Right cardiac atrium (tissue), 5 donors: ENCODE results near the gene POLD3. TPM values are rescaled to one million over a fixed set of nuclear protein-coding genes. Genes with fewer than 3 reads are reported as not detected.

Experiments
- ATAC-seq, 2 donors: fragments of 200-7000 bp; cut with Tn5 transposase; one replicate each; pipeline versions ENCODE4 v1.8.0 to v1.9.1; 2020; ENCODE audit warnings: moderate library complexity in 2 of 2, mild to moderate bottlenecking in 1 of 2
- DNase-seq, 3 donors: peaks; one replicate each; pipeline ENCODE4 v3.0.0-alpha.2; 2020
- H3K27ac ChIP-seq: one replicate; pipeline ENCODE4 v1.5.1; 2013; ENCODE audit warnings: mild to moderate bottlenecking, low read length, control low read depth, moderate library complexity
- H3K27me3 ChIP-seq: one replicate; pipeline ENCODE4 v1.6.1; 2013; ENCODE audit not compliant: control insufficient read depth, insufficient read depth
- H3K4me1 ChIP-seq: one replicate; pipeline ENCODE4 v1.6.1; 2013; ENCODE audit warnings: low read length; ENCODE audit not compliant: control insufficient read depth, insufficient read depth
- H3K4me3 ChIP-seq: one replicate; pipeline ENCODE4 v1.5.1; 2013; ENCODE audit warnings: low read length, control low read depth
- H3K9me3 ChIP-seq: one replicate; pipeline ENCODE4 v1.6.1; 2013; ENCODE audit warnings: low read length; ENCODE audit not compliant: control insufficient read depth
- WGBS: extraction: QIAGEN DNeasy Blood & Tissue Kit; methylation state at CpG from one replicate; pipeline ENCODE4 v1.1.7; 2013; 5-methylcytosine and 5-hydroxymethylcytosine counted together
- intact Hi-C, 4 donors: fragments of 100-400 bp; cut with DNase I; formaldehyde crosslinking; loops; one replicate each; pipeline versions ENCODE4 v1.11.0 to v1.14.0; 2022 to 2023
- polyA plus RNA-seq: library from polyadenylated mRNA; stranded (reverse); fragments of 200-250 nt; gene quantifications from one replicate; pipeline ENCODE4 v1.2.3, GENCODE V29; 2013
- total RNA-seq, 4 donors: library from RNA; stranded (reverse); fragmentation: NEBNext Ultra II Directional; extraction: Animal tissue kit (Norgen Biotek cat#: 25700); gene quantifications; one replicate each; pipeline ENCODE4 v1.2.1, GENCODE V29; 2021
- donor health status: healthy with polysubstance abuse.
- donor health status: DM: no; HTN: yes; CAD: no.
- donor health status: DM: no; HTN: no; CAD: no.
- donor health status: DM: no; HTN: yes; CAD: no; lungs with severe emphysema.
- donor health status: DM: yes; HTN: yes; CAD: no.

The POLD3 gene
- total and polyA plus RNA-seq, 5 donors, result 4.4 to 9.3 (median 7.5) TPM

DNA sequence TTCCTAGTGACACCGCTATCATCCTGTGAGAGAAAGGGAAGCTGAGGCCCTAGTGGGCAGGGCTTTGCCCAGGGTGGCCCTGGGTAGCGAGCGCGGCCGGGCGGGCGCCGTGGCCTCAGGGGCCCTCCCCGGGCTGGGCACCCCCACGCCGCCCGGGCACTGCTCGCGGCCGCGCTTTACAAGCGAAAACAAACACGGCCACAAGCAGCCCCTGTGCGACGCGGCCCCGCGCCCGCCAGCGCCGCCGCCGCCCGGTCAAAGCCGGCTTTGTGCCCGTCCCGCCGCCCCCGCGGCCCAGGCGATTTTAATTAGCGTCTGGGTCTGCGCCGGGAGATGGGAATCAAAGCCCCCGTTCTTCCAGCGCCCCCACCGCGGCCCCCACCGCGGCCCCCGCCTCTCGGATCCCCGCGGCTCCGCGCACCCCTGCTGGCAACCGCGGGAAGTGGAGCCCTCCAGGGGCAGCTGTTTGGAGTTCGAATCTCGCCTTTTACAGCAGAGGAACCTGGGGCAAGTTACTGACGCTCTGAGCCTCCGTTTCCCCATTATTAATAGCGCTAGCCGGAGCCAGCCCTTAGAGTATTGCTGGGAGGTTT is 91.0 kb downstream of the POLD3 start:
- ATAC-seq (peak in 1 of 2 donors; percentile 43), DNase-seq (peak in 2 of 3 donors; percentile 77 to 83)
- H3K4me1 ChIP-seq, result no peaks in the 10 kb centered on the region
- 5% methylated on average over 59 of the region's 59 CpGs for WGBS
- H3K27me3 ChIP-seq, result no peaks in the 10 kb centered on the region
- no peaks in the 10 kb centered on the region for H3K9me3 ChIP-seq
- H3K27ac ChIP-seq, result no peak overlapping the region
- H3K4me3 ChIP-seq, result peak overlapping the region; percentile 54
- intact Hi-C loops, result no loop called here

DNA sequence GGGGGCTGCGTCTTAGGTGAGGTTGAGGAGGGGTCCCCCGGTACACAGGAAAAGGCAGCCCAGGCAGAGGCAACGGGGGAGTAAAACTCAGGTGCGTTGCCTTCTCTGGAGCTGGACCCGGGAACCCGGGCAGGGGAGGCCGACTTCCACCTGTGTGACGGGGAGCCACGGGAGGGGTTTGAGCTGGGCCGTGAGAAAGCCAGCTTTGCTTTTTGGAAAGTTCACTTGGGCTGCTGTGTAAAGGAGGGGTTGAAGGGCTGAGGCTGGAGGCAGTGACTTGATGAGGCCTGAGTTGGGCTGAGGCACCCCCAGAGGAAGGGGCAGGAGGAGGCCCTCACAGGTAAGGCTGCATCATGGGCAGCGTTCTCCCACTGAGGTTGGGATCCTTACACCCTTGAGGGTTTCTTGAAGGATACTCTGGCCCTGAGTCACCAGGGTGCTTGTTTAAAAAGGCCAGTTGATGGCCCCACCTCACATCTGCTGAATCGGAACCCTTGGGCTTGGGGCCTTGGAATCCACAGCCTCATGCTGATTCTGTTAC is 91.6 kb downstream of the POLD3 start:
- intact Hi-C loops, result no loop called here
- no peak overlapping the region for H3K27ac ChIP-seq
- 80% methylated on average over 12 of the region's 12 CpGs for WGBS
- no peak overlapping the region for H3K4me3 ChIP-seq
- no peaks in the 10 kb centered on the region for H3K27me3 ChIP-seq
- H3K9me3 ChIP-seq, result no peaks in the 10 kb centered on the region
- ATAC-seq, result no peak
- no peaks in the 10 kb centered on the region for H3K4me1 ChIP-seq
- DNase-seq, result peak in 2 of 3 donors; percentile 50 to 56

DNA sequence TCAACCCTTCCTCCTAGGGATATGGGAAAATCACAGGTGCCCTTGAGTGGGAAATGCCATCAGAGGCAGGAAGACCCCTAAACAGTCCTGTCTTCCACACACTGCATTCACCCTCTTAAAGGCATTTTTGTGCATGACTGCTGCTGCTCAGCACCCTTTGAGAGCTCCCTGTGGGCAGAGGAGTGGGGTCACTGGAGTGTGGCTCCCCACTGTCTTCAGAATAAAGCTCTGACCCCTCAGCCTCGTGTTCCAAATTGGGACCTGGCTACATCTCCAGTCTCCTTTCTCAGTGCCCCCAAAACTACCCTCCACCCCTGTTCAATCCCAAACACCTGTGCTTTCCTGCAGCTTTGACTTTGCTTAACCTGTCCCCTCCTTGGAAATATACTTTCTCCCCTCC is 92.3 kb downstream of the POLD3 start:
- Histone ChIP-seq H3K9me3 (no peaks in the 10 kb centered on the region), H3K4me3 (no peak overlapping the region), H3K4me1 (no peaks in the 10 kb centered on the region), H3K27ac (no peak overlapping the region), H3K27me3 (no peaks in the 10 kb centered on the region)
- 86% methylated on average over 1 of the region's 1 CpG for WGBS
- DNase-seq (peak in 1 of 3 donors; percentile 16), ATAC-seq (no peak)
- intact Hi-C loops, result no loop called here

DNA sequence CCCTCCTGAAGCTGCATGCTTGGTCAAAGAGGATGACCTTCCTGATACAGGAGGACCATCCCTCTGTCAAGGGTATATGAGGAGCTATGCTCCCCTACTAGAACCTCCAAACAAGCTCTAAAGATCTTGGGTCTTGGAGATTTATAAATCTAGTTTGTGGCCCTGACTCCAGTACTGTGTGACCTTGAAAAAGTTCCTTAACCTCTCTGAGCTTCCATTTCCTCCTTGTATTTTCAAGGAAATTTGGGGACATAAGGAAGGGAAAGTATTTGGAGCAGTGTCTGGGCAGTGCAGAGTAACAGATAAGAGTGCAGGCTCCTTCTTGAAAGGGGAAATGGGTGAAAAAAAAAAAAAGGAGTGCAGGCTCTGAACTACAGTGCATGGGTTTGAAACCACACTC is 93.0 kb downstream of the POLD3 start:
- ATAC-seq, result no peak
- Histone ChIP-seq H3K27ac (no peak overlapping the region), H3K4me1 (no peaks in the 10 kb centered on the region), H3K27me3 (no peaks in the 10 kb centered on the region), H3K4me3 (no peak overlapping the region), H3K9me3 (no peaks in the 10 kb centered on the region)
- no peak for DNase-seq
- intact Hi-C loops, result no loop called here

DNA sequence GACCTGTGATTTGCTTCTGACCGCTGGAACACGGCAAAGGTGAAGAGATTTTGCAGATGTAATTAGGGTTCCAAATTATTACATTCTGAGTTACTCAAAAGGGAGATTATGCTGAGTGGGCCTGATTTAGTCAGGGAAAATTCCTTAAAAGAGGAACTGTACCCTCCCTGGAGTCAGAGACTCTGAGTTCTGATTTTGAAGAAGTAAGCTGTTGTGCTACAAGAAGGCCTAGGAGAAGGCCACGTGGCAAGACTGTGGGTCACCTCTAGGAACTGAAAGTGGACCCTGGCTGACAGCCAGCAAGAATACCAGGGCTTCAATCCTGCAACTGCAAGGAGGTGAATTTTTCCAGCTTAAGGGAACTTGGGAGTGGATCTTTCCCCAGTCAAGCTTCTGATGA is 93.5 kb downstream of the POLD3 start:
- no peaks in the 10 kb centered on the region for H3K27me3 ChIP-seq
- WGBS, result 88% methylated on average over 3 of the region's 3 CpGs
- no peaks in the 10 kb centered on the region for H3K9me3 ChIP-seq
- intact Hi-C loops, result no loop called here
- ATAC-seq (no peak), DNase-seq (peak in 2 of 3 donors; percentile 68 to 80)
- no peaks in the 10 kb centered on the region for H3K4me1 ChIP-seq
- H3K27ac ChIP-seq, result no peak overlapping the region
- no peak overlapping the region for H3K4me3 ChIP-seq

DNA sequence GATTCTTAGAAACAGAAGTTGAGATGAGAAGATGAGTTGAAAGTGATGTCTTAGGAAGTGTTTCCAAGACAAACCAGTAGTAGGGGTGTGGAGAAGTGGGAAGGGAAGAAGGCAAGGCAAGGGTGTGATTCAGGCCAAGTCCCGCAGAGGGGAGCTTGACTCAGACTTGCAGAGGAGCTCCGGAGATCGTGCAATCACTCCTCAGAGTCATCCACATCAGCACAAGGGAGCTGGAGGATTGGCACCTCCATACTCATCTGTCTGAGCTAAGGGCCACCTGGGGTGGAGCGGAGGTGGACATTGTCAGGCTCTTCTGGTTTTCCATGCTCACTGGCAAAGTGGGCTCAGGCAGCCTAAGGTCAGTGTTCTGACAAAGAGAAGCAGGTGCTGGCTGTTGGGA is 94.4 kb downstream of the POLD3 start:
- ATAC-seq (peak in 1 of 2 donors; percentile 22), DNase-seq (peak in 1 of 3 donors; percentile 30)
- 80% methylated on average over 4 of the region's 4 CpGs for whole genome bisulfite sequencing
- Histone ChIP-seq H3K9me3 (no peaks in the 10 kb centered on the region), H3K4me3 (no peak overlapping the region), H3K27ac (no peak overlapping the region), H3K4me1 (no peaks in the 10 kb centered on the region), H3K27me3 (no peaks in the 10 kb centered on the region)
- intact Hi-C loops, result no loop called here

DNA sequence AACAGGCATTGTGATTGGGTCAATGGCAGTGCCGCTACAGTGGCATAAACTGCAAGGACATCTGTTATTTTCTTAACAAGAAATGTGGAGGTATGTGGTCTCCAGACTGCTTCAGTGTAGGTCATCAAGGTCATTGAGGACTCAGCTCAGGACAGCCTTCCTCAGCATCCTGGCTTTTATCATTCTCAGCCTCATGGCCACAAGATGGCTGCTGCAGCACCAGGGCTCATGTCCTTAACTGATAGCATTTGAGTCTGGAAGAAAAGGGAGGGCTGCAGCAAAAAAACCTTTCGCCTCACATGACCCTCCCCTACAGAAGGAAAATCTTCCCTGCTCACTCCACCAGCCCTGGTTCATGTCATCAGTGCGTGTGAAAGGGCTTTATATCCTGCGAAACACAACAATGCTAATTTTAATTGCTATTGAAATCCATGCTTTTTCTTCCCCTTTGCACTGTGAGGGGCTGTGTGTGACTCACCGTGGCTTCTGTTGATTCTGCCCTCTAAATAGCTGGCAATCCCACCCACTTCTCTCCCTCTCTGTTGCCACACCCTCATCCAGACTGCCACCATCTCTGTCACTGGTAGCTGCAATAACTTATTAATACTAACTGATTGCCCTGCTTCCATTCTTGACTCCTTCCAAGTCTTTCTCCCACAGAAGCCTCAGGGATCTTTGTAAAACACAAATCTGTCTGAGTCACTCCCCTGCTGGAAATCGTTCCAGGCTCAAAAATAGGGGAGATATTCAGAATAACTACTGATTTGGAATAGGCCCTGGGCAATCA is 95.0 kb downstream of the POLD3 start:
- peak; percentile 6 to 41 for ATAC-seq
- H3K9me3 ChIP-seq, result no peaks in the 10 kb centered on the region
- intact Hi-C loops, result no loop called here
- no peak overlapping the region for H3K4me3 ChIP-seq
- peak in 2 of 3 donors; percentile 55 to 57 for DNase-seq
- H3K4me1 ChIP-seq, result no peaks in the 10 kb centered on the region
- no peak overlapping the region for H3K27ac ChIP-seq
- 69% methylated on average over 6 of the region's 6 CpGs for WGBS
- H3K27me3 ChIP-seq, result no peaks in the 10 kb centered on the region

DNA sequence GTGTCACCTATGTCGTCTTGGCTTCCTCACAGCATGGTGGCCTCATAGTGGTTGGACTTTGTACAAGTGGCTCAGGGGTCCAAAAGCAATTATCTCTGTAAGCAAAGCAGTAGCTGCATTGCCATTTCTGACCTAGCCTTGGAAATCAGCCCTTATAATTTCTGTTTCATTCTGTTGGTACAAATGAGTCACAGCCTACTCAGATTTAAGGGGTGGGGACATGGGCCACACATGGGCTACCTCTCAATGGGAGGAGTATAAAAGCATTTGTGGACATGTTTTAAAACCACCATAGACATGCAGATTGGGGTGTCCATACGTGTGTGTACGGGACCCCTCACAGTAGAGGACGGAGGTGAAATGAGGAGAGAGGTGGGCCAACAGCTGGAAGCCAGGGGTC is 97.3 kb downstream of the POLD3 start:
- DNase-seq (peak in 1 of 3 donors; percentile 13), ATAC-seq (no peak)
- no peaks in the 10 kb centered on the region for H3K4me1 ChIP-seq
- 95% methylated on average over 4 of the region's 4 CpGs for WGBS
- no peaks in the 10 kb centered on the region for H3K27me3 ChIP-seq
- no peak overlapping the region for H3K4me3 ChIP-seq
- no peak overlapping the region for H3K27ac ChIP-seq
- H3K9me3 ChIP-seq, result no peaks in the 10 kb centered on the region
- intact Hi-C loops, result no loop called here

DNA sequence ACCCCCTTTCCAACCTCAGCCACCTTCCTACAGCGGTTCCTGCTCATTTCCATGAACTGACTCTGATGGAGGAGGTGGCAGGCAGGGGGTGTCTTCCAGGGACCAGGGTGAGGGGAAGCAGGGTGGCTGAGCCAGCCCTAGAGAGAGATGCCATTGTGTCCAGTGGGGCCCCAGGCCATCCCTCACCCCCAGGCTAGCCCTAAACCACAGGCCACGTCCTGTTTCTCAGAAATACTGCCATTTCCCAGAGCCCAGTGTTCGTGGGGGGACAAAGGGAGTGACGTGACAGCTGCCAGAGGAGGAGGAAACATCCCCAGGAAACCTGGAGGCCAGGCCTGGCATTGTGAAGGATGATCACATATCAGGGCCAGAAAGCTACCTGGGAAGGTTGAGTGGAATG is 99.4 kb downstream of the POLD3 start:
- Histone ChIP-seq H3K4me3 (no peak overlapping the region), H3K27ac (no peak overlapping the region), H3K9me3 (no peaks in the 10 kb centered on the region), H3K4me1 (peaks cover 4% of the 10 kb centered on the region), H3K27me3 (no peaks in the 10 kb centered on the region)
- 64% methylated on average over 4 of the region's 4 CpGs for WGBS
- DNase-seq (peak in 1 of 3 donors; percentile 21), ATAC-seq (no peak)
- intact Hi-C loops, result no loop called here
